Trophoblast cell (in vitro differentiated cells and primary cell): ENCODE measurements around the gene OPA3.

Experiments
- DNase-seq, 2 donors: peaks; one replicate each; pipeline ENCODE4 v3.0.0-alpha.2; 2016
- H2AFZ ChIP-seq: 2 replicates; pipeline ENCODE4 v1.6.1; 2013; ENCODE audit warnings: low read length, moderate library complexity, mild to moderate bottlenecking; ENCODE audit not compliant: insufficient read depth, poor library complexity
- H2AK5ac ChIP-seq: 2 replicates; pipeline ENCODE4 v1.6.1; 2013; ENCODE audit warnings: mild to moderate bottlenecking, low read length
- H2BK120ac ChIP-seq: 2 replicates; pipeline ENCODE4 v1.6.1; 2013; ENCODE audit warnings: low read length, mild to moderate bottlenecking, moderate library complexity; ENCODE audit not compliant: insufficient read depth, poor library complexity
- H2BK12ac ChIP-seq: 2 replicates; pipeline ENCODE4 v1.6.1; 2013; ENCODE audit warnings: mild to moderate bottlenecking, low read length, moderate library complexity
- H2BK5ac ChIP-seq: 2 replicates; pipeline ENCODE4 v1.6.1; 2013; ENCODE audit warnings: low read length, low read depth, moderate library complexity, mild to moderate bottlenecking; ENCODE audit not compliant: poor library complexity
- H3K14ac ChIP-seq: 2 replicates; pipeline ENCODE4 v1.6.1; 2013; ENCODE audit warnings: mild to moderate bottlenecking, low read length
- H3K18ac ChIP-seq: 2 replicates; pipeline ENCODE4 v1.6.1; 2013; ENCODE audit warnings: mild to moderate bottlenecking, low read length
- H3K23ac ChIP-seq: 2 replicates; pipeline ENCODE4 v1.6.1; 2013; ENCODE audit warnings: low read length
- H3K27ac ChIP-seq: 2 replicates; pipeline ENCODE4 v1.5.1; 2013; ENCODE audit warnings: low read depth, mild to moderate bottlenecking, inconsistent platforms, low read length, moderate library complexity
- H3K27me3 ChIP-seq: 2 replicates; pipeline ENCODE4 v1.6.1; 2013; ENCODE audit warnings: inconsistent platforms, mild to moderate bottlenecking, low read length, moderate library complexity; ENCODE audit not compliant: insufficient read depth
- H3K36me3 ChIP-seq, 2 experiments: 1 replicate in 1 of 2; 2 replicates in 1 of 2; pipeline ENCODE4 v1.6.1; 2013; ENCODE audit warnings: low read length in 2 of 2, mild to moderate bottlenecking in 2 of 2, moderate library complexity in 1 of 2; ENCODE audit not compliant: insufficient read depth in 2 of 2, control insufficient read depth in 1 of 2
- H3K4ac ChIP-seq: 2 replicates; pipeline ENCODE4 v1.6.1; 2013; ENCODE audit warnings: low read depth, mild to moderate bottlenecking, low read length, moderate library complexity
- H3K4me1 ChIP-seq, 2 experiments: 1 replicate in 1 of 2; 2 replicates in 1 of 2; pipeline ENCODE4 v1.6.1; 2013; ENCODE audit warnings: low read length in 2 of 2, mild to moderate bottlenecking in 2 of 2, moderate library complexity in 1 of 2; ENCODE audit not compliant: insufficient read depth in 2 of 2, control insufficient read depth in 1 of 2
- H3K4me2 ChIP-seq: 2 replicates; pipeline ENCODE4 v1.6.1; 2013; ENCODE audit warnings: inconsistent platforms, mild to moderate bottlenecking, low read length, moderate library complexity
- H3K4me3 ChIP-seq: 2 replicates; pipeline ENCODE4 v1.5.1; 2013; ENCODE audit warnings: mild to moderate bottlenecking, low read depth, low read length, inconsistent platforms
- H3K79me1 ChIP-seq: one replicate; pipeline ENCODE4 v1.6.1; 2013; ENCODE audit warnings: low read length
- H3K79me2 ChIP-seq: 2 replicates; pipeline ENCODE4 v1.6.1; 2013; ENCODE audit warnings: low read length, mild to moderate bottlenecking; ENCODE audit not compliant: control insufficient read depth, insufficient read depth, poor library complexity
- H3K9ac ChIP-seq: 2 replicates; pipeline ENCODE4 v1.6.1; 2013; ENCODE audit warnings: mild to moderate bottlenecking, low read length
- H3K9me3 ChIP-seq: 2 replicates; pipeline ENCODE4 v1.6.1; 2013; ENCODE audit warnings: low read depth, mild to moderate bottlenecking, control low read depth, inconsistent platforms, low read length; ENCODE audit not compliant: insufficient read depth
- H4K12ac ChIP-seq: 2 replicates; pipeline ENCODE4 v1.6.1; 2013; ENCODE audit warnings: low read depth, mild to moderate bottlenecking, low read length, moderate library complexity
- H4K8ac ChIP-seq: 2 replicates; pipeline ENCODE4 v1.6.1; 2013; ENCODE audit warnings: low read depth, mild to moderate bottlenecking, low read length, moderate library complexity
- H4K91ac ChIP-seq: one replicate; pipeline ENCODE4 v1.6.1; 2013; ENCODE audit warnings: low read depth, mild to moderate bottlenecking, low read length, moderate library complexity
- WGBS: extraction: QIAGEN DNeasy Blood & Tissue Kit; methylation state at CpG from one replicate; pipeline ENCODE4 v1.1.7; 2013; ENCODE audit warnings: missing lambda C conversion rate; ENCODE audit not compliant: insufficient read length, insufficient coverage; ENCODE audit errors: extremely low coverage; 5-methylcytosine and 5-hydroxymethylcytosine counted together

The OPA3 gene

DNA sequence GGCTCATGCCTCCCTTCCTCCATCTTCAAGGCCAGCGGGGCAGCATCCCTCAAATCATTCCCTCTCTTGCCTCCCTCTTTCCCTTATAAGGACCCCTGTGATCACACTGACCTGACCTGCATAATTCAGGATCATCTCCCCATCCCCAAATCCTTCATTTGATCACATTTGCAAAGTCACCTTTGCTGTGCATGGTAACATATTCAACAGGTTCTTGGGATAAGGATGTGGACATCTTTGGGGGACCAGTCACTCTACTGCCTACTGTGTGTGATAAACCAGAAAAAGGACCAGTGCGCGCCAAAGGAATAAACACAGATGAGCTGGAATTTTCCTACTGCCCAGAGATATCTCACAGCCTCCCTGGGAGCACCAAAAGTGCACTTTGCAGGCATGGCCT lies 7.9 kb downstream of the OPA3 start:
- no peaks in the 10 kb centered on the region for H3K27me3 ChIP-seq
- H3K4me1 ChIP-seq, result peaks cover 19 to 20% of the 10 kb centered on the region in 2 experiments

DNA sequence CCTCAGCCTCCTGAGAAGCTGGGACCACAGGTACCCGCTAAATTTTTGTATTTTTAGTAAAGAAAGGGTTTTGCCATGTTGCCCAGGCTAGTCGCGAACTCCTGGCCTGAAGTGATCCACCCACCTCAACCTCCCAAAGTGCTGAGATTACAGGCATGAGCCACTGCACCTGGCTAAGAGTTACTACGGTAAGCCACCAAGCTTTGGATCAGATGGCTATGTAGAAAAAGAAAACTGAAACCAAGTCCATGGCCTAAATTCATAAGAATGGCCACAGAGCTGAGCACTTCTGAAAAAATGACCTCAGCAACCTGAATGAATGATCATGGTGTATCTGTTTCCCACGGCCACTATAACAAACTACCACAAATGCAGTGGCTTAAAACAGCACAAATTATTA lies 9.4 kb downstream of the OPA3 start:
- no peak overlapping the region for H2AFZ ChIP-seq
- H2BK5ac ChIP-seq, result no peak overlapping the region
- no peak overlapping the region for H4K12ac ChIP-seq
- no peak overlapping the region for H3K14ac ChIP-seq
- no peak overlapping the region for H3K4ac ChIP-seq
- H3K36me3 ChIP-seq, result no peaks in the 10 kb centered on the region
- H2BK120ac ChIP-seq, result no peak overlapping the region
- no peak overlapping the region for H3K18ac ChIP-seq
- peaks cover 2% of the 10 kb centered on the region for H3K9me3 ChIP-seq
- no peak overlapping the region for H3K9ac ChIP-seq
- H4K8ac ChIP-seq, result no peak overlapping the region
- no peak overlapping the region for H2BK12ac ChIP-seq
- DNase-seq, result peak in 1 of 2 donors; percentile 8
- no peak overlapping the region for H4K91ac ChIP-seq
- no peaks in the 10 kb centered on the region for H3K27me3 ChIP-seq
- no peak overlapping the region for H3K4me2 ChIP-seq
- no peak overlapping the region for H3K27ac ChIP-seq
- H3K4me1 ChIP-seq, result peaks cover 16% of the 10 kb centered on the region in 2 experiments
- no peak overlapping the region for H2AK5ac ChIP-seq
- H3K79me1 ChIP-seq, result peaks cover 2% of the 10 kb centered on the region
- H3K23ac ChIP-seq, result no peak overlapping the region
- no peak overlapping the region for H3K4me3 ChIP-seq
- WGBS, result no CpG with 5 or more reads among the region's 5 CpGs
- H3K79me2 ChIP-seq, result peaks cover 2% of the 10 kb centered on the region

More for the DNA sequence above, 7.9 kb downstream of the OPA3 start:
- no peak for DNase-seq
- Histone ChIP-seq H3K9ac (no peak overlapping the region), H4K12ac (no peak overlapping the region), H2BK120ac (no peak overlapping the region), H3K4me3 (no peak overlapping the region), H4K8ac (no peak overlapping the region), H3K18ac (peak overlapping the region; percentile 38), H3K14ac (peak overlapping the region; percentile 71), H3K79me2 (peaks cover 2% of the 10 kb centered on the region), H3K9me3 (peaks cover 2% of the 10 kb centered on the region), H3K4me2 (peak overlapping the region; percentile 32), H2AK5ac (peak overlapping the region; percentile 65), H4K91ac (peak overlapping the region; percentile 60), H2BK12ac (peak overlapping the region; percentile 39), H2AFZ (no peak overlapping the region), H3K79me1 (peaks cover 2% of the 10 kb centered on the region), H3K4ac (no peak overlapping the region), H3K27ac (peak overlapping the region; percentile 62), H2BK5ac (peak overlapping the region; percentile 3), H3K36me3 (no peaks in the 10 kb centered on the region), H3K23ac (no peak overlapping the region)
- no CpG with 5 or more reads among the region's 3 CpGs for WGBS

DNA sequence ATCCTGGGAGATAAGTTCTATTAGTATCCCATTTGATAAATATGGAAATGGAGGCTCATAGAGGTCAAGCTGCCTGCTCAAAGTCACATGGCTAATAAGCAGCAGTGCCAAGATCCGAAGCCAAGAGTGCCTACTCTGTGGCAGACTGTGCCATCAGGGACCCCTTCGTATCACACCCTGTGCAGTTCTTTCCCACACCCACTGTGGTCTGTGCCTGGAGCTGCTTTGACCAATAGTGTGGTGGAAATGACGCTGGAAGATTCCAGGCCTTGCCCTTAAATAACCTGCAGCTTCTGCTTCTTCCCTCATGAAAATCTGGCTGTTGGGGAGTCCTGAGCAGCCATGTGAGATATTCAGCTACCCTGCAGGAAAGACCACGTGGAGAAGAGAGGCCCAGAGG lies 10.1 kb downstream of the OPA3 start:
- Histone ChIP-seq H3K4me1 (peaks cover 16% of the 10 kb centered on the region in 2 experiments), H3K4me2 (no peak overlapping the region), H4K91ac (no peak overlapping the region), H3K36me3 (no peaks in the 10 kb centered on the region), H3K18ac (no peak overlapping the region), H3K79me2 (peaks cover 2% of the 10 kb centered on the region), H4K8ac (no peak overlapping the region), H3K23ac (peak overlapping the region; percentile 4), H2BK5ac (no peak overlapping the region), H2BK12ac (no peak overlapping the region), H3K9me3 (peaks cover 2% of the 10 kb centered on the region), H3K4ac (peak overlapping the region; percentile 78), H3K9ac (no peak overlapping the region), H2BK120ac (no peak overlapping the region), H3K14ac (no peak overlapping the region), H3K79me1 (peaks cover 2% of the 10 kb centered on the region), H4K12ac (no peak overlapping the region), H3K27ac (no peak overlapping the region), H2AK5ac (no peak overlapping the region), H3K4me3 (no peak overlapping the region), H3K27me3 (no peaks in the 10 kb centered on the region), H2AFZ (no peak overlapping the region)
- DNase-seq, result no peak
- WGBS, result no CpG with 5 or more reads among the region's 4 CpGs

DNA sequence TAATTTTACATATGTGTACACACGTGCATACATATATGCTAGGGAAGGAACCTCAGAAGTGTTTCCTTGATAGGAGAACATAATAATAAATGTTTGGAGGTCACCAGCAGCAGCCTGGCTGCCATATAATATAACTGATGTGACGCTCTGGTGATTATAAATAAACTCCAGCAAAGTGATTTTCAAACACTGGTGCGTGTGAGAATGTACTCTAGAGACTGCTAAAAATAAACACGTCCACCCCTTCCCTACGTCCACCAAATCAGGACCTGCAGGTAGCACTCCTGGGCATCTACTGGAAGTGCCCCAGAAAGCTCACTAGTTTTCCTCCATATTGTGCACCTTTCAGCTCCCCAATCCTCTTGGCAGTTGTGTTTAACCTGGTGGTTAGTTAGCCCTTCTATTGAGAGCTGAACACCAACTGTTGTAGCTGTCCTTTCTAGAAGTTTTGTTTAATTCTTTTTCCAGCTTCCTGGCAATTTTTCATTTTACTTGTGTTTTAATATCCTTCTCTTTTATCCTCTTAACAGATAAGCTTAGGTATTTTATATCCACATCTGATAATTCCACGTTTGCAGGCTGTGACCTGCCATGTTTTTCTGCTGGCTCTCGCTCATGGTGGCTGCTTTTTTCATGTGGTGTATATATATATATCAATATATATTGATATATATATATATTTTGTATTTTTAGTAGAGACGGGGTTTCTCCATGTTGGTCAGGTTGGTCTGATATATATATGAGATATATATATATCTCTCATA lies 13.0 kb downstream of the OPA3 start:
- peaks cover 2% of the 10 kb centered on the region for H3K79me2 ChIP-seq
- H2AFZ ChIP-seq, result no peak overlapping the region
- H4K12ac ChIP-seq, result no peak overlapping the region
- no CpG with 5 or more reads among the region's 8 CpGs for WGBS
- H3K79me1 ChIP-seq, result peaks cover 2% of the 10 kb centered on the region
- no peak overlapping the region for H4K91ac ChIP-seq
- no peak overlapping the region for H2BK12ac ChIP-seq
- peaks cover 4% of the 10 kb centered on the region in 2 experiments for H3K4me1 ChIP-seq
- H3K14ac ChIP-seq, result no peak overlapping the region
- no peak overlapping the region for H2BK120ac ChIP-seq
- no peak overlapping the region for H3K23ac ChIP-seq
- no peak overlapping the region for H3K4ac ChIP-seq
- no peak overlapping the region for H3K4me2 ChIP-seq
- no peaks in the 10 kb centered on the region for H3K9me3 ChIP-seq
- H3K36me3 ChIP-seq, result no peaks in the 10 kb centered on the region
- no peak overlapping the region for H3K18ac ChIP-seq
- H2BK5ac ChIP-seq, result no peak overlapping the region
- no peak overlapping the region for H2AK5ac ChIP-seq
- no peaks in the 10 kb centered on the region for H3K27me3 ChIP-seq
- H3K9ac ChIP-seq, result no peak overlapping the region
- H4K8ac ChIP-seq, result no peak overlapping the region
- no peak for DNase-seq
- no peak overlapping the region for H3K27ac ChIP-seq
- no peak overlapping the region for H3K4me3 ChIP-seq
